WERI-Rb-1 (cell line): ENCODE results near the gene ZC3HAV1.

ENCODE experiments used
- DNase-seq: peaks from one replicate; pipeline ENCODE4 v3.0.0-alpha.2; 2020
- H3K27ac ChIP-seq: fragments of 250-450 bp; sonication (Bioruptor Pico); 2 replicates; pipeline ENCODE4 v1.5.1; 2020; ENCODE audit warnings: mild to moderate bottlenecking, moderate library complexity
- H3K27me3 ChIP-seq: fragments of 250-450 bp; sonication (Bioruptor Pico); 2 replicates; pipeline ENCODE4 v1.5.1; 2021; ENCODE audit warnings: mild to moderate bottlenecking, low read depth, moderate library complexity; ENCODE audit not compliant: insufficient read depth, severe bottlenecking
- H3K36me3 ChIP-seq: fragments of 250-450 bp; sonication (Bioruptor Pico); 2 replicates; pipeline ENCODE4 v1.5.1; 2020; ENCODE audit warnings: mild to moderate bottlenecking, moderate library complexity
- H3K4me3 ChIP-seq: 2 replicates; pipeline ENCODE4 v1.5.1; 2011; ENCODE audit warnings: low read depth, mild to moderate bottlenecking, control low read depth, low read length
- H3K9me3 ChIP-seq: fragments of 250-450 bp; sonication (Bioruptor Pico); 2 replicates; pipeline ENCODE4 v1.5.1; 2021; ENCODE audit warnings: mild to moderate bottlenecking, moderate library complexity; ENCODE audit not compliant: severe bottlenecking
- CTCF ChIP-seq: IDR thresholded peaks from 2 replicates; pipeline ENCODE4 v1.5.1; 2011; ENCODE audit warnings: low read depth, mild to moderate bottlenecking, control low read depth, inconsistent platforms, low read length

Gene ZC3HAV1

GRCh38 chr7:139119486-139119849 is 9.9 kb upstream of the ZC3HAV1 start:
- no peaks in the 10 kb centered on the region for H3K36me3 ChIP-seq
- no peak for TF ChIP-seq CTCF
- H3K27ac ChIP-seq = no peak overlapping the region
- no peak for DNase-seq
- H3K9me3 ChIP-seq = no peaks in the 10 kb centered on the region
- no peak overlapping the region for H3K4me3 ChIP-seq
- no peaks in the 10 kb centered on the region for H3K27me3 ChIP-seq

- Histone ChIP-seq H3K36me3 (no peaks in the 10 kb centered on the region), H3K27ac (no peak overlapping the region), H3K9me3 (no peaks in the 10 kb centered on the region), H3K4me3 (no peak overlapping the region), H3K27me3 (no peaks in the 10 kb centered on the region)
- DNase-seq = no peak
- no peak for TF ChIP-seq CTCF
Measured at GRCh38 chr7:139118805-139119485, 9.4 kb upstream of the ZC3HAV1 start.

DNA sequence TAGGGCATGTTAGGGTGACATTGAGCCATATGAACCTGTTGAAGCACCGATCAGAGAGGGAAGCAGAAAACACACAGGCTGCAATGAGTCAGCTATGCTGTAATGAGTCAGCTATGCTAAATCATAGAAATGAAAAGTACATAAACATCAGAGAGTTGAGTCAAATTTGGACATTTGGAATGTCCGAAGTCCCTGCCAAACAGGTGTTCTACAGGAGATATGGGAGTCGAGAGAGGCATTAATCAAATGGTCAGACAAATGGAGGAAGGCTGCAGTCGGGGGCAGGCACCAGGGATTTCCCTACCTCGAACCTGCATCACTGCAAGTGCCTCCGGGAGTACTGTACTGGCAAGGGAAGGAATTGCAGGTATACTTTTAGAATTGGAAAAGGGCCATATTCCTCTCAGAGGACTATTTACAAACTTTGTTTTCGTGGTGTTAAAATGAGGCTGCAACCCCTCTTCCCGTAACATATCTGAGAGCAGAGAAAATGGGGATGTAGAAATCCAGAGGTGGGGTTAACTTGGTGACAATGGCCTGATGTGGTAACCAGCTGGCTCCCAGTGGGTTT is 8.8 kb upstream of the ZC3HAV1 start:
- Histone ChIP-seq H3K9me3 (no peaks in the 10 kb centered on the region), H3K4me3 (no peak overlapping the region), H3K27me3 (no peaks in the 10 kb centered on the region), H3K36me3 (no peaks in the 10 kb centered on the region), H3K27ac (no peak overlapping the region)
- DNase-seq = no peak
- no peak for TF ChIP-seq CTCF

DNA sequence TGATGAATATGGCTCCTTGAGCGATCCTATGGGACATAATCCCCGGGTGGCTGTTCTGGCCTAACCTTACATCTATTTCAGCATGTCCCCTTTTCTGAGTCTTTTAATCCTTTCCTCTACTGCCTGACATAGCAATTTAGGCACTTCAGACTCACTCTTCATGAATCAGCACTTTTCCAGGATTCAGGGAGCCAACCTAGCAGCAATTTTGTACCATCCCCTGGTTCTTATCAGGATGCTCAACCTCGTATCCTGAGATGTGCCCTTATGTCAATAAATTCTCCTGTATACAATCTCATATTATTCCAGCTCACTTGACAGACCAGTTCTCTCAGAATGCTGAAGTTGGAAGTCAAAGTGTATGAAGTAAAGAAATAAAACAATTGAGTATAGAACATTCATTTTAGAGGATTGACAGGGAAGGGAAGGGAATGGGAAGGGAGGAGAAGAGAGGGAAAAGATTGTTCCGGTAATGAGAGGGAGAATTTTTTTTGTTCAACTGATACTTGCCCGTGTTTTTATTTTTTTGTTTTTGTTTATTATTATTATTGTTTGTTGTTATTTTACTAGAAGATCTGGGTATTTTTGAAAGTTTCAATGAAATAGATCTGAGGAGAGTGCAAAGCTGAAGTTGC is 8.2 kb upstream of the ZC3HAV1 start:
- H3K27ac ChIP-seq = no peak overlapping the region

GRCh38 chr7:139116999-139117398 is 7.5 kb upstream of the ZC3HAV1 start:
- Histone ChIP-seq H3K4me3 (no peak overlapping the region), H3K27ac (no peak overlapping the region), H3K27me3 (no peaks in the 10 kb centered on the region), H3K36me3 (no peaks in the 10 kb centered on the region), H3K9me3 (no peaks in the 10 kb centered on the region)
- no peak for TF ChIP-seq CTCF
- no peak for DNase-seq

More for the DNA sequence above, 8.2 kb upstream of the ZC3HAV1 start:
- no peak for TF ChIP-seq CTCF
- Histone ChIP-seq H3K4me3 (no peak overlapping the region), H3K36me3 (no peaks in the 10 kb centered on the region), H3K27me3 (no peaks in the 10 kb centered on the region), H3K9me3 (no peaks in the 10 kb centered on the region)
- DNase-seq = no peak
